Measurements from ENCODE around the gene CROCC2.

The CROCC2 gene

GRCh38 chr2:240875228-240876034 lies 30.7 kb upstream of the CROCC2 start:
- DNase-seq (ENCODE audit: low spot score) = no peak
- no peak for FAIRE-seq

- DNase-seq (ENCODE audit: low spot score) (no peak), FAIRE-seq (no peak)
These were observed 30.1 kb upstream of the CROCC2 start for GRCh38 chr2:240876035-240876474.

GRCh38 chr2:240876475-240877251 lies 29.5 kb upstream of the CROCC2 start:
- DNase-seq (ENCODE audit: low spot score) (no peak), FAIRE-seq (no peak)

- FAIRE-seq = no peak
- DNase-seq (ENCODE audit: low spot score) = no peak
These were observed 28.4 kb upstream of the CROCC2 start for GRCh38 chr2:240877460-240878340.

- DNase-seq (ENCODE audit: low spot score) = no peak
- FAIRE-seq = no peak
These were observed 27.7 kb upstream of the CROCC2 start for GRCh38 chr2:240878341-240878936.

- no peak for FAIRE-seq
- DNase-seq (ENCODE audit: low spot score) = no peak
These were observed 27.0 kb upstream of the CROCC2 start for GRCh38 chr2:240879105-240879504.

- FAIRE-seq (no peak), DNase-seq (ENCODE audit: low spot score) (no peak)
These were observed 24.2 kb upstream of the CROCC2 start for GRCh38 chr2:240881913-240882312.

GRCh38 chr2:240884221-240884620 lies 21.9 kb upstream of the CROCC2 start:
- DNase-seq (ENCODE audit: low spot score) = no peak
- no peak for FAIRE-seq

GRCh38 chr2:240884745-240885144 lies 21.4 kb upstream of the CROCC2 start:
- FAIRE-seq (no peak), DNase-seq (ENCODE audit: low spot score) (no peak)

GRCh38 chr2:240885566-240885965 lies 20.6 kb upstream of the CROCC2 start:
- DNase-seq (ENCODE audit: low spot score) = no peak
- FAIRE-seq = no peak

GRCh38 chr2:240886023-240886565 lies 20.0 kb upstream of the CROCC2 start:
- FAIRE-seq (no peak), DNase-seq (ENCODE audit: low spot score) (no peak)

- no peak for FAIRE-seq
- no peak for DNase-seq (ENCODE audit: low spot score)
These were observed 19.2 kb upstream of the CROCC2 start for GRCh38 chr2:240886678-240887609.

- FAIRE-seq = no peak
These were observed 18.5 kb upstream of the CROCC2 start for GRCh38 chr2:240887631-240888030.

GRCh38 chr2:240888130-240888889 lies 17.8 kb upstream of the CROCC2 start:
- DNase-seq (ENCODE audit: low spot score) (no peak), FAIRE-seq (no peak)

More at GRCh38 chr2:240887631-240888030, 18.5 kb upstream of the CROCC2 start:
- no peak for DNase-seq (ENCODE audit: low spot score)

GRCh38 chr2:240888890-240889573 lies 17.1 kb upstream of the CROCC2 start:
- no peak for DNase-seq (ENCODE audit: low spot score)
- no peak for FAIRE-seq

GRCh38 chr2:240889601-240890560 lies 16.3 kb upstream of the CROCC2 start:
- DNase-seq (ENCODE audit: low spot score) (no peak), FAIRE-seq (no peak)

- FAIRE-seq = no peak
- DNase-seq (ENCODE audit: low spot score) = no peak
These were observed 15.4 kb upstream of the CROCC2 start for GRCh38 chr2:240890691-240891090.
